ENCODE measurements around the gene GNG12.

The GNG12 gene

GRCh38 chr1:67793562-67793961 is 39.7 kb downstream of the GNG12 start:
- no peaks in the 10 kb centered on the region for H3K79me2 ChIP-seq (ENCODE audit: insufficient read depth, low read depth)
- H3K27ac ChIP-seq = no peak overlapping the region
- no peak for TF ChIP-seq CTCF (conservative IDR thresholded peaks at IDR 0.05; ENCODE audit: low read depth, low read length)
- H3K9ac ChIP-seq = no peak overlapping the region
- no peaks in the 10 kb centered on the region for H4K20me1 ChIP-seq (ENCODE audit: insufficient read depth)
- no peaks in the 10 kb centered on the region for H3K36me3 ChIP-seq (ENCODE audit: insufficient read depth)
- no peak overlapping the region for H3K4me2 ChIP-seq
- H2AFZ ChIP-seq (ENCODE audit: low read depth) = no peak overlapping the region
- no peak overlapping the region for H3K4me3 ChIP-seq (IDR thresholded peaks at IDR 0.05; ENCODE audit: insufficient read depth, low read depth, low read length)
- H3K4me1 ChIP-seq (ENCODE audit: low read depth, poor library complexity, severe bottlenecking) = no peaks in the 10 kb centered on the region
- no peaks in the 10 kb centered on the region for H3K27me3 ChIP-seq (ENCODE audit: insufficient read depth, low read depth)

- no peaks in the 10 kb centered on the region for H3K4me1 ChIP-seq (ENCODE audit: low read depth, poor library complexity, severe bottlenecking)
- TF ChIP-seq CTCF (conservative IDR thresholded peaks at IDR 0.05; ENCODE audit: low read depth, low read length) = no peak
- H4K20me1 ChIP-seq (ENCODE audit: insufficient read depth) = no peaks in the 10 kb centered on the region
- H3K4me3 ChIP-seq (IDR thresholded peaks at IDR 0.05; ENCODE audit: insufficient read depth, low read depth, low read length) = no peak overlapping the region
- H3K4me2 ChIP-seq = no peak overlapping the region
- H3K9ac ChIP-seq = no peak overlapping the region
- no peak overlapping the region for H3K27ac ChIP-seq
- H3K79me2 ChIP-seq (ENCODE audit: insufficient read depth, low read depth) = no peaks in the 10 kb centered on the region
- no peaks in the 10 kb centered on the region for H3K27me3 ChIP-seq (ENCODE audit: insufficient read depth, low read depth)
- H2AFZ ChIP-seq (ENCODE audit: low read depth) = no peak overlapping the region
- H3K36me3 ChIP-seq (ENCODE audit: insufficient read depth) = no peaks in the 10 kb centered on the region
Measured at GRCh38 chr1:67792741-67793458, 40.4 kb downstream of the GNG12 start.

GRCh38 chr1:67792103-67792502 is 41.2 kb downstream of the GNG12 start:
- no peak overlapping the region for H2AFZ ChIP-seq (ENCODE audit: low read depth)
- no peaks in the 10 kb centered on the region for H3K79me2 ChIP-seq (ENCODE audit: insufficient read depth, low read depth)
- no peak for TF ChIP-seq CTCF (conservative IDR thresholded peaks at IDR 0.05; ENCODE audit: low read depth, low read length)
- no peaks in the 10 kb centered on the region for H3K4me1 ChIP-seq (ENCODE audit: low read depth, poor library complexity, severe bottlenecking)
- no peaks in the 10 kb centered on the region for H3K27me3 ChIP-seq (ENCODE audit: insufficient read depth, low read depth)
- H3K4me2 ChIP-seq = no peak overlapping the region
- H3K27ac ChIP-seq = no peak overlapping the region
- H3K4me3 ChIP-seq (IDR thresholded peaks at IDR 0.05; ENCODE audit: insufficient read depth, low read depth, low read length) = no peak overlapping the region
- H4K20me1 ChIP-seq (ENCODE audit: insufficient read depth) = no peaks in the 10 kb centered on the region
- no peaks in the 10 kb centered on the region for H3K36me3 ChIP-seq (ENCODE audit: insufficient read depth)
- H3K9ac ChIP-seq = no peak overlapping the region

- Histone ChIP-seq H3K27ac (no peak overlapping the region), H3K9ac (no peak overlapping the region), H3K27me3 (ENCODE audit: insufficient read depth, low read depth) (no peaks in the 10 kb centered on the region), H3K4me3 (IDR thresholded peaks at IDR 0.05; ENCODE audit: insufficient read depth, low read depth, low read length) (no peak overlapping the region), H3K4me1 (ENCODE audit: low read depth, poor library complexity, severe bottlenecking) (no peaks in the 10 kb centered on the region), H3K4me2 (no peak overlapping the region), H4K20me1 (ENCODE audit: insufficient read depth) (no peaks in the 10 kb centered on the region), H3K36me3 (ENCODE audit: insufficient read depth) (no peaks in the 10 kb centered on the region), H3K79me2 (ENCODE audit: insufficient read depth, low read depth) (no peaks in the 10 kb centered on the region), H2AFZ (ENCODE audit: low read depth) (no peak overlapping the region)
- no peak for TF ChIP-seq CTCF (conservative IDR thresholded peaks at IDR 0.05; ENCODE audit: low read depth, low read length)
Measured at GRCh38 chr1:67791686-67792085, 41.6 kb downstream of the GNG12 start.
